SKM-1 (cell line): Measurements from ENCODE around the gene SIVA1.

Source experiments
- DNase-seq: peaks from one replicate; lab custom pipeline; 2025; ENCODE audit not compliant: unreplicated experiment; lab: John Stamatoyannopoulos, UW

The SIVA1 gene

GRCh38 chr14:104806625-104807465 is 53.9 kb downstream of the SIVA1 start:
- no peak for DNase-seq

- no peak for DNase-seq
Observed at GRCh38 chr14:104808456-104808855, 55.5 kb downstream of the SIVA1 start.
